OCI-LY1 (cell line): ENCODE data around the gene PES1.

Experiments used
- H2AFZ ChIP-seq: fragments of 200-600 bp; sonication (generic), shearing (Covaris generic); 2 replicates; pipeline ENCODE4 v1.6.0; 2014; ENCODE audit warnings: antibody characterized with exemption, mild to moderate bottlenecking, low read length
- H3F3A ChIP-seq: fragments of 200-600 bp; sonication (generic), shearing (Covaris generic); 2 replicates; pipeline ENCODE4 v1.6.0; 2014; ENCODE audit warnings: mild to moderate bottlenecking, antibody characterized with exemption, low read length, moderate library complexity; ENCODE audit not compliant: insufficient read depth
- H3K27ac ChIP-seq: fragments of 200-600 bp; sonication (generic); 2 replicates; pipeline ENCODE4 v1.5.1; 2014; ENCODE audit warnings: low read length, mixed run types, mild to moderate bottlenecking, low read depth; ENCODE audit not compliant: poor library complexity, severe bottlenecking
- H3K27me3 ChIP-seq: fragments of 200-600 bp; sonication (generic); 2 replicates; pipeline ENCODE4 v1.6.0; 2014; ENCODE audit warnings: antibody characterized with exemption, mild to moderate bottlenecking, low read length, moderate library complexity; ENCODE audit not compliant: insufficient read depth
- H3K36me3 ChIP-seq: fragments of 200-600 bp; sonication (generic); 2 replicates; pipeline ENCODE4 v1.6.1; 2014; ENCODE audit warnings: mild to moderate bottlenecking, antibody characterized with exemption, low read length, moderate library complexity, mixed read lengths; ENCODE audit not compliant: insufficient read depth
- H3K4me1 ChIP-seq: fragments of 200-600 bp; sonication (generic); 2 replicates; pipeline ENCODE4 v1.5.1; 2014; ENCODE audit warnings: mild to moderate bottlenecking, low read length, moderate library complexity; ENCODE audit not compliant: insufficient read depth, severe bottlenecking
- H3K4me2 ChIP-seq: fragments of 200-600 bp; sonication (generic), shearing (Covaris generic); 2 replicates; pipeline ENCODE4 v1.6.1; 2014; ENCODE audit warnings: low read length
- H3K4me3 ChIP-seq: fragments of 200-600 bp; sonication (generic); 2 replicates; pipeline ENCODE4 v1.5.1; 2014; ENCODE audit warnings: low read length, low read depth, mild to moderate bottlenecking, mixed read lengths; ENCODE audit not compliant: poor library complexity, severe bottlenecking
- H3K79me2 ChIP-seq: fragments of 200-600 bp; shearing (Covaris generic); 2 replicates; pipeline ENCODE4 v1.6.1; 2016; ENCODE audit warnings: mixed run types, low read length, mixed read lengths; ENCODE audit not compliant: insufficient read depth
- H3K9ac ChIP-seq: fragments of 200-600 bp; sonication (generic), shearing (Covaris generic); 2 replicates; pipeline ENCODE4 v1.6.1; 2014; ENCODE audit warnings: mild to moderate bottlenecking, low read length, mixed read lengths
- H3K9me2 ChIP-seq: fragments of 200-600 bp; sonication (generic), shearing (Covaris generic); 2 replicates; pipeline ENCODE4 v1.6.1; 2014; ENCODE audit warnings: low read depth, mild to moderate bottlenecking, low read length, mixed read lengths
- H3K9me3 ChIP-seq: fragments of 200-600 bp; shearing (Covaris generic); 2 replicates; pipeline ENCODE4 v1.6.1; 2014; ENCODE audit warnings: low read length, mixed read lengths
- H4K20me1 ChIP-seq: fragments of 200-600 bp; sonication (generic), shearing (Covaris generic); 2 replicates; pipeline ENCODE4 v1.6.0; 2016; ENCODE audit warnings: mild to moderate bottlenecking, low read length; ENCODE audit not compliant: insufficient read depth
- EZH2 ChIP-seq: fragments of 200-600 bp; sonication (generic), shearing (Covaris generic); IDR thresholded peaks from 2 replicates; pipeline ENCODE4 v1.8.0; 2017; ENCODE audit warnings: borderline replicate concordance, mixed run types, mild to moderate bottlenecking, antibody characterized with exemption, low read length, moderate library complexity, mixed read lengths
- TF ChIP-seq, protein P1 (sequence below): fragments of 200-600 bp; sonication (generic), shearing (Covaris generic); IDR thresholded peaks from 2 replicates; pipeline ENCODE4 v1.5.1; 2017; ENCODE audit warnings: mild to moderate bottlenecking, antibody characterized with exemption, low read length, moderate library complexity, mixed read lengths

PES1 gene

DNA sequence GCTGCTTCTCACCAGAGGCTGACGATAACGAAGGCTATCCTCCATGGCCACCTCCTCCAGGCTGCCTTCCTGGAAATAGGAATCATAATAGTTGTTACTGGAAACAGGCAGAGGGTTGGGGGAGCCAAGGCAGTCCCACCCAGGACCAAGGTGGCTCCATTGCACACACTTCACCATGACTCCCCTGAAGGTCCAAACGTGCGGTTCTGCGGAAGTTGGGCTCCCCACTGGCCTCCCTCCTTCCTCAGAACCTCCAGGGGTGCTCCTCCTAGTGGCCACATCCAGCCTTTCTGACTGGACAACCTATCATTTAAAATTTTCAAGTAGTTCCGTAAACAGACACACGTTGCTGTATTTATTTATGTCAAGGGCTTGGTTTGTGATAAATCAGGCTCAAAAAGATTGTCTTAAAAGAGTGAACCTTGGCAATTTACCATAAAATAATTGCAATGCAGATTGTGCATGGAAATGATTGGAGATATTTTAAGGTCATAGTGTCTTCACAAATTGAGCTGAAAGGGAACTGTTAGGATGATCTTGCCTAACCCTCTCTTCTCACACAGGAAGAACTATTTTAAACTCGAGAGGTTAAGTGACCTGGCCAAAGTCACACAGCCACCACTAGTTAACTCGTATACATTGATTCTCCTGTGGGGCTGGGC, 13.9 kb upstream of the PES1 start:
- Histone ChIP-seq H3K9ac (no peak overlapping the region; the same call in 1 of the 2 replicates), H3K27ac (no peak overlapping the region), H3K9me3 (no peaks in the 10 kb centered on the region), H3K4me3 (no peak overlapping the region), H3K27me3 (no peaks in the 10 kb centered on the region; the same call in 1 of the 2 replicates), H3K9me2 (no peaks in the 10 kb centered on the region), H3K4me1 (peaks cover 21% of the 10 kb centered on the region), H3F3A (no peaks in the 10 kb centered on the region), H3K4me2 (peak overlapping the region; percentile 22; the same call in 1 of the 2 replicates), H3K79me2 (no peaks in the 10 kb centered on the region), H3K36me3 (no peaks in the 10 kb centered on the region), H4K20me1 (no peaks in the 10 kb centered on the region), H2AFZ (0 out of 2 replicates have a peak overlapping the region, but pooled peaks have one; percentile 14)
- TF ChIP-seq EZH2 = no peak
- TF ChIP-seq, protein P1, sequence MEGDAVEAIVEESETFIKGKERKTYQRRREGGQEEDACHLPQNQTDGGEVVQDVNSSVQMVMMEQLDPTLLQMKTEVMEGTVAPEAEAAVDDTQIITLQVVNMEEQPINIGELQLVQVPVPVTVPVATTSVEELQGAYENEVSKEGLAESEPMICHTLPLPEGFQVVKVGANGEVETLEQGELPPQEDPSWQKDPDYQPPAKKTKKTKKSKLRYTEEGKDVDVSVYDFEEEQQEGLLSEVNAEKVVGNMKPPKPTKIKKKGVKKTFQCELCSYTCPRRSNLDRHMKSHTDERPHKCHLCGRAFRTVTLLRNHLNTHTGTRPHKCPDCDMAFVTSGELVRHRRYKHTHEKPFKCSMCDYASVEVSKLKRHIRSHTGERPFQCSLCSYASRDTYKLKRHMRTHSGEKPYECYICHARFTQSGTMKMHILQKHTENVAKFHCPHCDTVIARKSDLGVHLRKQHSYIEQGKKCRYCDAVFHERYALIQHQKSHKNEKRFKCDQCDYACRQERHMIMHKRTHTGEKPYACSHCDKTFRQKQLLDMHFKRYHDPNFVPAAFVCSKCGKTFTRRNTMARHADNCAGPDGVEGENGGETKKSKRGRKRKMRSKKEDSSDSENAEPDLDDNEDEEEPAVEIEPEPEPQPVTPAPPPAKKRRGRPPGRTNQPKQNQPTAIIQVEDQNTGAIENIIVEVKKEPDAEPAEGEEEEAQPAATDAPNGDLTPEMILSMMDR = peak; percentile 79

- H3K9ac ChIP-seq = no peak overlapping the region
Measured at GRCh38 chr22:30604723-30605122, 13.0 kb upstream of the PES1 start.

DNA sequence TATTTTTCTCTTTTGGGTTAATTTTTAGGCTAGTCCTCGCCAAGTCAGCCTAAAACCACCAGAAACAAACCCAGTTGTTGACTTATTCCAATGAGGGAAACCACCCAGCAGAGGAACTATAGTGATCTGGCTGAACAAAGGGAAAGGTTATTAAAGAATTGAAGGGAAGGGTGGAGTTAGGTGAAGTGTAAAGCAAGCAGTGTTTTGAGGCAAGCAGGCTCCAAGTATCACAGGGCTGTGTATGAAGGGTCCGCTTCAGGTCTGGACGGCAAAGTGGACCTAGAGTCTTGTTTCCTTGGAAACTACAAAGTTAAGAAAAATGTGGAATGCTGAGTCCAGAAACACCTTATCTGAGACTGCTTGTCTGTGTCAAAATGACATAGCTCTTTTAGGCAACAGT, 12.1 kb upstream of the PES1 start:
- Histone ChIP-seq H3K4me1 (peaks cover 21% of the 10 kb centered on the region), H3K4me2 (no peak overlapping the region), H3K27me3 (no peaks in the 10 kb centered on the region; the same call in 1 of the 2 replicates), H3K36me3 (no peaks in the 10 kb centered on the region), H3K4me3 (no peak overlapping the region), H3K9me3 (no peaks in the 10 kb centered on the region), H3K9me2 (no peaks in the 10 kb centered on the region), H3K79me2 (no peaks in the 10 kb centered on the region), H3K27ac (no peak overlapping the region), H4K20me1 (no peaks in the 10 kb centered on the region), H3K9ac (no peak overlapping the region), H2AFZ (no peak overlapping the region), H3F3A (no peaks in the 10 kb centered on the region)
- no peak for TF ChIP-seq EZH2
- TF ChIP-seq, protein P1 = no peak

More at GRCh38 chr22:30604723-30605122, 13.0 kb upstream of the PES1 start:
- Histone ChIP-seq H4K20me1 (no peaks in the 10 kb centered on the region), H2AFZ (no peak overlapping the region), H3K4me1 (peaks cover 21% of the 10 kb centered on the region), H3K4me3 (no peak overlapping the region), H3K4me2 (no peak overlapping the region), H3K9me3 (no peaks in the 10 kb centered on the region), H3K27ac (no peak overlapping the region), H3K9me2 (no peaks in the 10 kb centered on the region), H3K27me3 (no peaks in the 10 kb centered on the region; the same call in 1 of the 2 replicates), H3K36me3 (no peaks in the 10 kb centered on the region), H3K79me2 (no peaks in the 10 kb centered on the region), H3F3A (no peaks in the 10 kb centered on the region)
- no peak for TF ChIP-seq EZH2
- TF ChIP-seq, protein P1 = no peak
